OCI-LY3 (cell line): Measurements from ENCODE around the gene HELZ.

Source experiments
- EZH2phosphoT487 ChIP-seq: fragments of 200-600 bp; shearing (Covaris generic); IDR thresholded peaks from 2 replicates; pipeline ENCODE4 v1.6.1; 2018; ENCODE audit warnings: antibody characterized with exemption, mixed run types, low read depth
- TF ChIP-seq, protein P1 (sequence below): fragments of 200-600, 300-600 bp; sonication (generic); IDR thresholded peaks from 2 replicates; pipeline ENCODE4 v1.5.1; 2014; ENCODE audit warnings: antibody characterized with exemption, low read length, low read depth

DNA sequence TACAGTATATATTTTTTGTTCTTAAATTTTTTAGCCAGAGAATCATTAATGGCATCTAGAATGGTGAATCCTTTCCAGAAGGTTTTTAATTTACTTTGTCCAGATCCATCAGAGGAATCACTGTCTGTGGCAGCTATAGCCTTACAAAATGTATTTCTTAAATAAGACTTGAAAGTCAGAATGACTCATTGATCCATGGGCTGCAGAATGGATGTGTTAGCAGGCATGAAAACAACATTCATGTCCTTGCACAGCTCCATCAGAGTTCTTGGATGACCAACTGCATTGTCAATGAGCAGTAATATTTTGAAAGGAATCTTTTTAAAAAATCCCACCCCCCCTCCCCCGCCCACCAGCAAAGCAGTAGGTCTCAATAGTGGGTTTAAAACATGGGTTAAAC lies 149.2 kb downstream of the HELZ start:
- TF ChIP-seq, protein P1, sequence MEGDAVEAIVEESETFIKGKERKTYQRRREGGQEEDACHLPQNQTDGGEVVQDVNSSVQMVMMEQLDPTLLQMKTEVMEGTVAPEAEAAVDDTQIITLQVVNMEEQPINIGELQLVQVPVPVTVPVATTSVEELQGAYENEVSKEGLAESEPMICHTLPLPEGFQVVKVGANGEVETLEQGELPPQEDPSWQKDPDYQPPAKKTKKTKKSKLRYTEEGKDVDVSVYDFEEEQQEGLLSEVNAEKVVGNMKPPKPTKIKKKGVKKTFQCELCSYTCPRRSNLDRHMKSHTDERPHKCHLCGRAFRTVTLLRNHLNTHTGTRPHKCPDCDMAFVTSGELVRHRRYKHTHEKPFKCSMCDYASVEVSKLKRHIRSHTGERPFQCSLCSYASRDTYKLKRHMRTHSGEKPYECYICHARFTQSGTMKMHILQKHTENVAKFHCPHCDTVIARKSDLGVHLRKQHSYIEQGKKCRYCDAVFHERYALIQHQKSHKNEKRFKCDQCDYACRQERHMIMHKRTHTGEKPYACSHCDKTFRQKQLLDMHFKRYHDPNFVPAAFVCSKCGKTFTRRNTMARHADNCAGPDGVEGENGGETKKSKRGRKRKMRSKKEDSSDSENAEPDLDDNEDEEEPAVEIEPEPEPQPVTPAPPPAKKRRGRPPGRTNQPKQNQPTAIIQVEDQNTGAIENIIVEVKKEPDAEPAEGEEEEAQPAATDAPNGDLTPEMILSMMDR = no peak
- no peak for TF ChIP-seq EZH2phosphoT487
